OCI-LY7 (cell line): ENCODE results near the gene TCFL5.

Experiments
- EZH2phosphoT487 ChIP-seq: fragments of 200-600 bp; sonication (generic); IDR thresholded peaks from 2 replicates; pipeline ENCODE4 v1.6.1; 2018; ENCODE audit warnings: low read depth, borderline replicate concordance, mild to moderate bottlenecking, mixed run types, antibody characterized with exemption, low read length, moderate library complexity, mixed read lengths
- TF ChIP-seq, protein P1 (sequence below): fragments of 200-600 bp; sonication (generic); conservative IDR thresholded peaks from 2 replicates; pipeline ENCODE4 v1.5.1; 2014; ENCODE audit warnings: mild to moderate bottlenecking, antibody characterized with exemption, low read length, moderate library complexity, mixed read lengths

- TF ChIP-seq, protein P1, sequence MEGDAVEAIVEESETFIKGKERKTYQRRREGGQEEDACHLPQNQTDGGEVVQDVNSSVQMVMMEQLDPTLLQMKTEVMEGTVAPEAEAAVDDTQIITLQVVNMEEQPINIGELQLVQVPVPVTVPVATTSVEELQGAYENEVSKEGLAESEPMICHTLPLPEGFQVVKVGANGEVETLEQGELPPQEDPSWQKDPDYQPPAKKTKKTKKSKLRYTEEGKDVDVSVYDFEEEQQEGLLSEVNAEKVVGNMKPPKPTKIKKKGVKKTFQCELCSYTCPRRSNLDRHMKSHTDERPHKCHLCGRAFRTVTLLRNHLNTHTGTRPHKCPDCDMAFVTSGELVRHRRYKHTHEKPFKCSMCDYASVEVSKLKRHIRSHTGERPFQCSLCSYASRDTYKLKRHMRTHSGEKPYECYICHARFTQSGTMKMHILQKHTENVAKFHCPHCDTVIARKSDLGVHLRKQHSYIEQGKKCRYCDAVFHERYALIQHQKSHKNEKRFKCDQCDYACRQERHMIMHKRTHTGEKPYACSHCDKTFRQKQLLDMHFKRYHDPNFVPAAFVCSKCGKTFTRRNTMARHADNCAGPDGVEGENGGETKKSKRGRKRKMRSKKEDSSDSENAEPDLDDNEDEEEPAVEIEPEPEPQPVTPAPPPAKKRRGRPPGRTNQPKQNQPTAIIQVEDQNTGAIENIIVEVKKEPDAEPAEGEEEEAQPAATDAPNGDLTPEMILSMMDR, result no peak
- TF ChIP-seq EZH2phosphoT487, result no peak
Measured at GRCh38 chr20:62876501-62876901, 14.9 kb upstream of the TCFL5 start.
